BJ (cell line): ENCODE measurements around the gene TMPRSS2. TPM values are rescaled to one million over a fixed set of nuclear protein-coding genes. Genes with fewer than 3 reads are reported as not detected.

Experiments used
- CTCF ChIA-PET: fragments of 350-600 bp; formaldehyde crosslinking; extraction: SDS; loops from one replicate; lab custom pipeline; 2021; ENCODE audit warnings: antibody characterized with exemption, inconsistent platforms; lab: Yijun Ruan, JAX
- POLR2A ChIA-PET: fragments of 300-600 bp; sonication (Branson Sonifier 250); formaldehyde crosslinking; extraction: SDS; loops from one replicate; lab custom pipeline; 2021; ENCODE audit warnings: antibody characterized with exemption; lab: Charles Lee
- DNase-seq: peaks from one replicate; pipeline ENCODE4 v3.0.0-alpha.2; 2011; ENCODE audit warnings: low read depth
- H3K27me3 ChIP-seq: 2 replicates; pipeline ENCODE4 v1.6.0; 2011; ENCODE audit warnings: low read length; ENCODE audit not compliant: control insufficient read depth, insufficient read depth
- H3K36me3 ChIP-seq: 2 replicates; pipeline ENCODE4 v1.5.1; 2011; ENCODE audit warnings: low read length; ENCODE audit not compliant: control insufficient read depth, insufficient read depth
- H3K4me3 ChIP-seq: 2 replicates; pipeline ENCODE4 v1.5.1; 2011; ENCODE audit warnings: low read depth, mild to moderate bottlenecking, control low read depth, low read length
- polyA plus RNA-seq: library from polyadenylated mRNA; depleted of rRNA; stranded (reverse); fragments of >200 nt; gene quantifications from 2 replicates; pipeline ENCODE4 v1.2.3, GENCODE V29; 2011
- TF ChIP-seq, protein P1 (sequence below): IDR thresholded peaks from 2 replicates; pipeline ENCODE4 v1.5.1; 2011; ENCODE audit warnings: low read depth, mild to moderate bottlenecking, control low read depth, inconsistent platforms, low read length, moderate library complexity; ENCODE audit not compliant: insufficient read depth

TMPRSS2 gene
- polyA plus RNA-seq, 1 experiment, result not detected

DNA sequence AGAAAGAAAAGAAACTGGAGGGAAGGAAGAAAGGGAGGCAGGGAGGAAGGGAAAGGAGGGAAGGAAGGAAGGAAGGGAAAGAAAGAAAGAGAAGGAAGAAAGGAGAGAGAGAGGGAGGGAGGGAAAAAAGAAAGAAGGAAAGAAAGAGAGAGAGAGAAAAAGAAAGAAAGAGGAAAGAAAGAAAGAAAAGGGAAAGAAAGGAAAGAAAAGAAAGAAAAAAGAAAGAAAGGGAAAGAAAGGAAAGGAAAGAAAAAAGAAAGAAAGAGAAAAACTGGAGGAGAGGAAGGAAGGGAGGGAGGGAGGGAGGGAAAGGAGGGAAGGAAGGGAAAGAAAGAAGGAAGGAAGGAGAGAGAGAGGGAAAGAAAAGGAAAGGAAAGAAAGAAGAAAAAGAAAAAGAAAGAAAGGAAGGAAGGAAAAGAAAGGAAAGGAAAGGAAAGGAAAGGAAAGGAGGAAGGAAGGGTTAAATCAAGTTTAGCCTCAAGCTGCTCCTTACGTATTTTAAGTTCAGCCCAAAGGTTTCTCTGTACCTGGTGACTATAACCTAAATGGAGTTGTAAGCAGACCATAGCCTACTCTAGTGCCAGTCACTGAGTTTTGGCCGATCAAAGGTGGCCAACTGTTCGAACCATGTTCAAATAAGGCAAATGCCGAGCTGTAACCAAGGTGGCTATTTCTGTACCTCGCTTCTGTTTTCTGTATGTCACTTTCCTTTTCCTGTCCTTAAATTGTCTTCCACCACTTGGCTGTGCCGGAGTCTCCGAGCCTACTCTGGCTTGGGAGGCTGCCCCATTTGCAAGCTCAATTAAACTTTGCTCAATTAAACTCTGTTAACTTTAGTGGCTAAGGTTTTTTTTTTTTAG is 37.8 kb upstream of the TMPRSS2 start:
- H3K4me3 ChIP-seq, result no peak overlapping the region
- H3K27me3 ChIP-seq, result peaks cover 6% of the 10 kb centered on the region; the same call in 1 of the 2 replicates
- DNase-seq, result no peak
- POLR2A ChIA-PET, result no interaction called here
- CTCF ChIA-PET, result interaction anchor here (1.0 to 1.2 kb wide), 2 partner anchors 15 to 202 kb away, joined by 3 to 5 read pairs; no protein-coding TSS in a partner anchor
- TF ChIP-seq, protein P1, sequence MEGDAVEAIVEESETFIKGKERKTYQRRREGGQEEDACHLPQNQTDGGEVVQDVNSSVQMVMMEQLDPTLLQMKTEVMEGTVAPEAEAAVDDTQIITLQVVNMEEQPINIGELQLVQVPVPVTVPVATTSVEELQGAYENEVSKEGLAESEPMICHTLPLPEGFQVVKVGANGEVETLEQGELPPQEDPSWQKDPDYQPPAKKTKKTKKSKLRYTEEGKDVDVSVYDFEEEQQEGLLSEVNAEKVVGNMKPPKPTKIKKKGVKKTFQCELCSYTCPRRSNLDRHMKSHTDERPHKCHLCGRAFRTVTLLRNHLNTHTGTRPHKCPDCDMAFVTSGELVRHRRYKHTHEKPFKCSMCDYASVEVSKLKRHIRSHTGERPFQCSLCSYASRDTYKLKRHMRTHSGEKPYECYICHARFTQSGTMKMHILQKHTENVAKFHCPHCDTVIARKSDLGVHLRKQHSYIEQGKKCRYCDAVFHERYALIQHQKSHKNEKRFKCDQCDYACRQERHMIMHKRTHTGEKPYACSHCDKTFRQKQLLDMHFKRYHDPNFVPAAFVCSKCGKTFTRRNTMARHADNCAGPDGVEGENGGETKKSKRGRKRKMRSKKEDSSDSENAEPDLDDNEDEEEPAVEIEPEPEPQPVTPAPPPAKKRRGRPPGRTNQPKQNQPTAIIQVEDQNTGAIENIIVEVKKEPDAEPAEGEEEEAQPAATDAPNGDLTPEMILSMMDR, result no peak
- H3K36me3 ChIP-seq, result no peaks in the 10 kb centered on the region

DNA sequence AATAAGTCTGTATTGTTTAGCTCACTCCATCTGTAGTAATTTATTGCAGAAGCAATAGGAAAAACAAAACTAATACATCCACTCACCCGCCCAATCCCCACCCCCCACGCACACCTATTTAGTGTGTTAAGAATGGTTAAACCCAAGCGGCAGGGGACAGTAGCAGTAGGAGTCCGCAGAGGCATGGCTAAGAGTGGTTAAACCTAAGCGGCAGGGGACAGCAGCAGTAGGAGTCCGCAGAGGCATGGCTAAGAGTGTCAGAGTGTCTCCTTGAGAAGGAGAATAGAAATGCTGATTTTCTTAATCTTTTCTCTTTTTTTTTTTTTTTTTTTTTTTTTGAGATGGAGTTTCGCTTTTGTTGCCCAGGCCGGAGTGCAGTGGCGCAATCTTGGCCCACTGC is 34.8 kb upstream of the TMPRSS2 start:
- H3K27me3 ChIP-seq, result peaks cover 5% of the 10 kb centered on the region; the same call in 1 of the 2 replicates
- TF ChIP-seq, protein P1, result no peak
- H3K4me3 ChIP-seq, result no peak overlapping the region
- no peak for DNase-seq
- ChIA-PET POLR2A (no interaction called here), CTCF (no interaction called here)
- no peaks in the 10 kb centered on the region for H3K36me3 ChIP-seq

GRCh38 chr21:41537356-41537755 is 29.4 kb upstream of the TMPRSS2 start:
- Histone ChIP-seq H3K4me3 (no peak overlapping the region), H3K27me3 (peaks cover 2% of the 10 kb centered on the region; the same call in 1 of the 2 replicates), H3K36me3 (no peaks in the 10 kb centered on the region)
- TF ChIP-seq, protein P1, result no peak
- POLR2A ChIA-PET, result no interaction called here
- CTCF ChIA-PET, result no interaction called here
- no peak for DNase-seq

- DNase-seq, result no peak
- Histone ChIP-seq H3K36me3 (no peaks in the 10 kb centered on the region), H3K27me3 (peaks cover 2% of the 10 kb centered on the region; the same call in 1 of the 2 replicates), H3K4me3 (no peak overlapping the region)
- POLR2A ChIA-PET, result no interaction called here
- CTCF ChIA-PET, result no interaction called here
- TF ChIP-seq, protein P1, result no peak
These were observed 28.8 kb upstream of the TMPRSS2 start for GRCh38 chr21:41536827-41537103.

DNA sequence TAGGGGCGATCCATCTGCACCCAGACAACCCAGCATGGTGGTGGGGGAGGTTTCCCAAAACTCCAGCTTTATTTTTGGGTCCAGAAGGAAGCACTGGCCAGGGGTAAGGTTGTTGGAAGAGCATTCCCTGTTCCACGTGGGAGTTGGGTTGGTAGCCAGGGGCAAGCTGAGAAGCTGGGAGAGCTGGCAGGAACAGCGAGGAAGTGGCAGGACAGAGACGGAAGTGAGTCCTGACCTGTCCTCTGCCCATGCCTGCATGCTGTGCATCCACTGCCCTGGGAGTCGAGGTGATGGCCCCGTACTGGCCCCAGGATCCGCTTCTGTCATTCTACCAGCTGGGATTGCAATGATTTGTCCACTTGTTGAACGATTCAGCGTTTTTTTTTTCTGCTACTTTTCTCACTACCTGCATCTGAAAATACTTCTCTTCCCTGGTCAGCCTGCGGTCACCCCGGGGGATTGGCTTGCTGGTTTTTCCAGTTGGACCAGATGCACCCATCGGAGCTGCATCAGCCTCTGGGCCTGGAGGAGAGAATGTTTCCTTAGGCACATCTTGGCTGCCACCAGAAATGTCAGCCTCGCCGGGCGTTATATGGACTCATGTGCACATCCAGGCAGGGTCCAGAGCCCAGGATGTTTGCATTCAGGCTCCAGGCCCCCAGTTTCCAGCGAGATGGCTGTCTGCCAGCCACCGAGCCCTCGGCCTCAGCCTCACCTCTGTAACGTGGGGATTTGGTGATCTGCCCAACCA is 28.3 kb upstream of the TMPRSS2 start:
- no peak for DNase-seq
- Histone ChIP-seq H3K27me3 (peaks cover 2% of the 10 kb centered on the region; the same call in 1 of the 2 replicates), H3K36me3 (no peaks in the 10 kb centered on the region), H3K4me3 (no peak overlapping the region)
- POLR2A ChIA-PET, result no interaction called here
- TF ChIP-seq, protein P1, result no peak
- CTCF ChIA-PET, result no interaction called here
